D721Med (cell line): ENCODE data around the gene COLQ.
A peak's percentile ranks its signal among the peaks of the same experiment; 100 is the strongest.

Source experiments
- DNase-seq: peaks from one replicate; pipeline ENCODE4 v3.0.0; 2011; ENCODE audit warnings: low spot score; ENCODE audit not compliant: insufficient read length
- FAIRE-seq: peaks from 2 replicates; lab custom pipeline; 2011; peaks lifted over from hg19 to GRCh38; lab: Jason Lieb, UNC
- CTCF ChIP-seq: IDR thresholded peaks from 2 replicates; pipeline ENCODE4 v1.5.1; 2012; ENCODE audit warnings: mild to moderate bottlenecking, control low read depth; ENCODE audit not compliant: insufficient read depth; ENCODE audit errors: missing control alignments

COLQ gene

DNA sequence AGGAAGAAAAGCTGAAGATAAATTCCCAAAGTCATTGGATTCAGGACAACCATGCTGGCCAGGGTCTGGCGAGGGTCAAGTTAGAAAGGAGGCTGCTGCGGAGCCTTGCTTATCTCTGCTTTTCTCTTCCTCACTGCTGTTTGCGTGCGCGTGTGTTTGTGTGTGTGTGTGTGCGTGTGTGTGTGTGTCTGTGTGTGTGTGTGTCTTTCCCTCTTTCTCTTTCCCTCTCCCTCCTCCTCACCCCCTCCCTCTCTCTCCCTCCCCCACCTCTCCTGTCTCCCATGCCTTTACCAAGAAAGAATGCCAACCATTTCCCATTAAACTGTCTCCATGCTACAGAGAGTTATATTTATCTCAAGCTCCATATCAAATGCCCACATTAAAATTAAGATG, at the start of gene COLQ:
Gene COLQ (minus strand): TSS at position 134 of the 393 bp plus-strand sequence. CDS start 81 bp downstream, at position 53.
- no peak for TF ChIP-seq CTCF
- DNase-seq (no peak), FAIRE-seq (no peak)

- FAIRE-seq, result no peak
- no peak for TF ChIP-seq CTCF
- no peak for DNase-seq
Measured at GRCh38 chr3:15563190-15563589, 41.7 kb upstream of the COLQ start.

DNA sequence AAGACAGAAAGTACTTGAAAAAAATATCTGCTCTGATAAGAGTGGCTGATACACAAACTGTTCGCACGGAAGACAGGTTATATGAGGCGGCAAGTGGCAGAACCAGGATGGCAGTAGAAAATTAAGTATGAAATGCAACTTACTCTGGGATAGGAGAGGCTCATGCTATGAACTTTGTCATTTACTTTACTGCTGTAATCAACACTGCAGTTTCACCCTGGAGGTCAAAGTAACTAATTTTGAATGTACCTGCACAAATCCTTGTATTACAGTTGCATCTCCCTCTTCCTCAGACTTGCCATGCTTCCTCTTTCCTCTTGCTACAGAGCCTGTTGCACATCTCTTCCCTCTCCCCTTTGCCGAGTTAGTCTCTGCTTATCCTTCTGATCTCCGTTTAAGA, 41.1 kb upstream of the COLQ start:
- FAIRE-seq (no peak), DNase-seq (no peak)

DNA sequence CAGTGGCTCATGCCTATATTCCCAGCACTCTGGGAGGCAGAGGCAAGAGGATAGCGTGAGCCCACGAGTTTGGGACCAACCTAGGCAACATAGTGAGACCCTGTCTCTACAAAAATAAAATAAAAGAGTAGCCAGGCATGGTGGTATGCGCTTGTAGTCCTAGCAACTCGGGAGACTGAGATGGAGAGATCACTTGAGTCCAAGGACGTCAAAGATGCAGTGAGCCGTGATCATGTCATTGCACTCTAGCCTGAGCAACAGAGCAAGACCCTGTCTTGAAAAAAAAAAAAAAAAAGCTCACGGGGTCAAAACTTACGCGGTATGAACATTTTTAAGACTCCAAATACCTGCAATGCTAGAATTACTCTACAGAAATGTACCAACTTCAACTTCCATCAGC, 37.1 kb upstream of the COLQ start:
- no peak for FAIRE-seq
- DNase-seq, result no peak
- TF ChIP-seq CTCF, result no peak

More for the DNA sequence above, 41.1 kb upstream of the COLQ start:
- TF ChIP-seq CTCF, result no peak

GRCh38 chr3:15557511-15557946, 36.0 kb upstream of the COLQ start:
- FAIRE-seq (no peak), DNase-seq (no peak)
- peak; percentile 47 for TF ChIP-seq CTCF

DNA sequence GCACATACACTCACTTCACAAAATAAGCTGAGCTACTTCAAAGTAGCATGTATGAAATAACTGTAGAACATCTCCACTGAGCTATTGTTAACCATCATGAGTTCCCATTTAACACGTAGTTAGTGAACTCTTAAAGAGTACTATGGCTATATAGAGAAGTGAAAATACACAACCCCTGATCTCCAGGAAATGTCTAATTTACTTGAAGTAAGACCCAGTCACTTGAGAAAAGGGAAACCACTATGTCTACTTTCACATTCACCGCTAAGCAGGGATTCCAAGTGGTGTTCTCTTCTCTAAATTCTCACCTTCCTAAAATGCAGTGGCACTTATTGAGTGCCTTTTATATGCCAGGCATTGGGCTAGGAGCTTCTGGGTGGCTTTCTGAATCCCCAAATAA, 35.0 kb upstream of the COLQ start:
- TF ChIP-seq CTCF, result no peak
- FAIRE-seq (no peak), DNase-seq (no peak)

DNA sequence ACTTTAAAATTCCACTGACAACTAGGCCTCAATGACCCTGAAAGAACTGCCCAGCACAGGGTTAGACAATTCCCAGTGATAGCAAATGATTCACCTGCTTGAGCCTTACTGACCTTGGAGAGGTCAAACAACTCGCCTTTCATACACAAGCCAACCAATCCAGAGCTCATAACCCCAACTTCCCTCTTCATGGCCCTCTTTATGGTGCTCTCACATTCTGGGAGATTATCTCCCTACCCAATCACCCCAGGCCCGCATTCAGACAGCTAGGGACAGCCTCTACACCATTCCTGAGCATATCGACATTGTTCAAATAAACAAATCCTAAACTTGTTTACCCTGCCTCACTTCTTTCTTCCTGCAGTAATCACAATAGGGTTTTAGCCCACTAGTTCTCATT, 32.2 kb upstream of the COLQ start:
- FAIRE-seq (no peak), DNase-seq (no peak)
- TF ChIP-seq CTCF, result no peak
